HEK293T (cell line): ENCODE results near the gene HACD4.

ENCODE experiments used
- FOXA1 ChIP-seq: fragments of 450-650 bp; IDR thresholded peaks from 2 replicates; pipeline ENCODE4 v1.6.1; 2016; ENCODE audit warnings: mild to moderate bottlenecking
- NFRKB ChIP-seq: fragments of 450-650 bp; IDR thresholded peaks from 2 replicates; pipeline ENCODE4 v1.6.1; 2016; ENCODE audit warnings: mild to moderate bottlenecking, moderate library complexity
- SP1 ChIP-seq: fragments of 450-650 bp; IDR thresholded peaks from 2 replicates; pipeline ENCODE4 v1.6.1; 2017
- SUZ12 ChIP-seq: fragments of 450-650 bp; IDR thresholded peaks from 2 replicates; pipeline ENCODE4 v1.6.1; 2016; ENCODE audit warnings: mild to moderate bottlenecking
- TF ChIP-seq, protein P1 (sequence below): fragments of 450-650 bp; IDR thresholded peaks from 2 replicates; pipeline ENCODE4 v1.6.1; 2016

DNA sequence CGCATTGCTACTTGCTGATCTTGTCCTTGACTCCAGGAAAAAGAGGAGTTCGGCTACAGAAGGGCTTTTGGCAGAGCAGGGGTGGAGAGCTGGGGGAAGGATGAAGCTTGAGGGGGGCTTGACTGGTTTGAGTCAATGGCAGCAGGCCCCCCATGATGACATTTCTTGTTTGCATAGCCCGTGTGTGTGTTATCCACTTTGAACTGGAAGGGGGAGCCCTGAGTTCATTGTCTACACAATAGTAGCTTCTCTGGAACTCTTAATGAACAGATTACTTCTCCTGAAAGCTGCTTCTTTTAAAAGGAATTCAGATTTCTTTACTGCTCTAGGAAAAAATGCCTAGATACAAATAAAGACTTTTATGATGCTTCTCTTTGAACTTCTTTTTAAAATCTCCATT lies 44.0 kb upstream of the HACD4 start:
- TF ChIP-seq, protein P1, sequence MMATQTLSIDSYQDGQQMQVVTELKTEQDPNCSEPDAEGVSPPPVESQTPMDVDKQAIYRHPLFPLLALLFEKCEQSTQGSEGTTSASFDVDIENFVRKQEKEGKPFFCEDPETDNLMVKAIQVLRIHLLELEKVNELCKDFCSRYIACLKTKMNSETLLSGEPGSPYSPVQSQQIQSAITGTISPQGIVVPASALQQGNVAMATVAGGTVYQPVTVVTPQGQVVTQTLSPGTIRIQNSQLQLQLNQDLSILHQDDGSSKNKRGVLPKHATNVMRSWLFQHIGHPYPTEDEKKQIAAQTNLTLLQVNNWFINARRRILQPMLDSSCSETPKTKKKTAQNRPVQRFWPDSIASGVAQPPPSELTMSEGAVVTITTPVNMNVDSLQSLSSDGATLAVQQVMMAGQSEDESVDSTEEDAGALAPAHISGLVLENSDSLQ, result no peak
- TF ChIP-seq NFRKB (no peak), SP1 (no peak), FOXA1 (no peak), SUZ12 (no peak)
